ENCODE results near the gene CCT7. TPM values are rescaled to one million over a fixed set of nuclear protein-coding genes. Genes with fewer than 3 reads are reported as not detected.
"Not testable (repeated sequence)": the region's sequence is repeated elsewhere in the genome, so short reads cannot be mapped to it uniquely, and the experiment has no call there.

CCT7 gene
- total and polyA plus RNA-seq, 12 donors, result 120 to 581 (median 294) TPM

DNA sequence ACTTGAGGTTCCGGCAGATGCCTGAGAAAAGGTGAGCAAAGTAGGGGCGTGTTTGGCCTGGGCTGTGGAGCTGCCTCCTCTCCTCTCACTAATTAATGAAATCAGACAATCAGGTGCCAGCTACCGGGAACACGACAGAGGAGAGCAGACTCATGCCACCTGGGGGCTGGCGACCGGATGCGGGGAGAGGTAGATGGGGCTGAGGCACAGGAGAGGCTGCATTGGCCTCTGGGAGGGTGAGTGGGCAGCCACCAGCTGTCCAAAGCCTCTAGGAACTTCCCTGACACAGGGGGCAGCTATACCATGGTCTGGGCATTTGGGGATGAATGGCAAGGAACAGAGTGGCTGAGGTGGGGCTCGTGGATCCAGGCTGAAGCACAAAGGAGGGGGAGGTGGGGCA is 25.2 kb downstream of the CCT7 start:
- TF ChIP-seq, protein P1, sequence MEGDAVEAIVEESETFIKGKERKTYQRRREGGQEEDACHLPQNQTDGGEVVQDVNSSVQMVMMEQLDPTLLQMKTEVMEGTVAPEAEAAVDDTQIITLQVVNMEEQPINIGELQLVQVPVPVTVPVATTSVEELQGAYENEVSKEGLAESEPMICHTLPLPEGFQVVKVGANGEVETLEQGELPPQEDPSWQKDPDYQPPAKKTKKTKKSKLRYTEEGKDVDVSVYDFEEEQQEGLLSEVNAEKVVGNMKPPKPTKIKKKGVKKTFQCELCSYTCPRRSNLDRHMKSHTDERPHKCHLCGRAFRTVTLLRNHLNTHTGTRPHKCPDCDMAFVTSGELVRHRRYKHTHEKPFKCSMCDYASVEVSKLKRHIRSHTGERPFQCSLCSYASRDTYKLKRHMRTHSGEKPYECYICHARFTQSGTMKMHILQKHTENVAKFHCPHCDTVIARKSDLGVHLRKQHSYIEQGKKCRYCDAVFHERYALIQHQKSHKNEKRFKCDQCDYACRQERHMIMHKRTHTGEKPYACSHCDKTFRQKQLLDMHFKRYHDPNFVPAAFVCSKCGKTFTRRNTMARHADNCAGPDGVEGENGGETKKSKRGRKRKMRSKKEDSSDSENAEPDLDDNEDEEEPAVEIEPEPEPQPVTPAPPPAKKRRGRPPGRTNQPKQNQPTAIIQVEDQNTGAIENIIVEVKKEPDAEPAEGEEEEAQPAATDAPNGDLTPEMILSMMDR (IDR thresholded peaks at IDR 0.05), result no peak
- TF ChIP-seq POLR2A (IDR thresholded peaks at IDR 0.05), result no peak
- Histone ChIP-seq H3K4me1 (replicated peaks in 1 of 2) (peaks cover 11% of the 10 kb centered on the region in 2 donors), H3K4me3 (no peak overlapping the region), H3K27ac (no peak overlapping the region), H3K27me3 (no peaks in the 10 kb centered on the region), H3K9me3 (replicated peaks in 1 of 3) (no peaks in the 10 kb centered on the region), H3K36me3 (replicated peaks in 1 of 2) (no peaks in the 10 kb centered on the region)
- no peak for DNase-seq
- WGBS, 4 donors, result 90 to 95% (median 92%) methylated on average over 6 to 8 of the region's 8 CpGs
- intact Hi-C loops (cut with DNase I), result no loop called here

DNA sequence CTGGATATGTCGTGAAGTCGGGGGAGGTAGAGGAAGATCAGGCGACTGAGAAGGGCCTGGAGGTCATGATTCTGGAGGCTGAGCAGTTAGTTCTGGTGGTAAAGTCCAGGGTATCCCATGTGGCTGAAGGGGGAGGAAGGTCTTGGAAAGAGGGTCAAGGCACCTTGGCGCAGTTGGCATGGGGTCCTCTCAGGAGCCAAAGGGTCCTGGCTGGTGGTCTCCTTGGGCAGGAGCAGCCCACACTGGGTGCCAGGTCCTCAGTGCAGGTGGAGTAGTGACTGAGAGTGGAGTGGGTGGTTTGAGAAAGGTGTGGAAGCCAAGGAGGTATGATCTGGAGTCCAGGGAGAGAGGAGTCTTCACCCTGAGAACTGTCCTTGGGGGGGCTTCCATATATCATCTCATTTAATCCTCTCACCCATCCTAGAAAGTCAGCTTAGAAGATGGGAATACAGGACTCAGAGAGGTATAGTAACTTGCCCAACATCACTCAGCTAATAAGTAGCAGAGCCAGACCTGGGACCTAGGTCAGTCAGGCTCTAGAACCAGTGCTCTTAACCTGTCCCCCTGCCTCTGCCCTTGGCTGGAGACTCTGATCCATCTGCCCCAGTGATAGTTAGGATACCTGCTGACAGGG is 25.7 kb downstream of the CCT7 start:
- H3K9me3 ChIP-seq (replicated peaks in 1 of 3), result no peaks in the 10 kb centered on the region
- intact Hi-C loops (cut with DNase I), result no loop called here
- 69 to 87% (median 81%) methylated on average over 4 of the region's 4 CpGs for WGBS, 4 donors

DNA sequence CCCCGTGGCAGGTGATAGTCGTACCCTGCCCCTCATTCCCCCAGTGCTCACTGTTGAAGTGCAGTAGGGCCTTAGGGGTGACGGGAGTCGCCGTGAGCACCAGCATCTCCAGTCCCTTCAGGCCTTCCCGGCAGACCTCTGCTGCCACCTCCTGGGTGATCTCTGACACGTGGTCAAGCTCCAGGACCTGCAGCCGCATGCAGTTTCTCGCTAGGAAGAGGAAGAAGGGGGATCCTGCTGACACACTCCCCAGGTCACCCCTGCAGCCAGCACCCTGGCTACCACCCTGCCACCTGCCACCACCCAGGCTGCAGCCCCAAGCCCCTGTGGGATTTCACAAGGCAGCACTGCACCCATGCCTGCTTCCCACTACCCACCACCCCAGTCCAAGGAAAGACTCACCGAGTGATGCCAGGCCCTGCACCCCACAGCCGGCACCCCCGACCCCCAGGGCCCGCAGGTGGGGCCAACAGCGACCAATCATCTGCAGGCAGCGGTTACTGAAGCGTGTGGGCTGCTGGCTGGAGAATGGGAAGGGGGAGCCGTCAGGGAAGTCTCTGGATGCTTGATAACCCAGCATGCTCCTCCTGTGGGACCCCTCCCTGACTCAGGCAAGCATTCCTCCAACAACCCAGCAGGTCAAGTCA is 26.4 kb downstream of the CCT7 start:
- intact Hi-C loops (cut with DNase I), result no loop called here

More for the DNA sequence above, 25.7 kb downstream of the CCT7 start:
- Histone ChIP-seq H3K4me1 (replicated peaks in 1 of 2) (peaks cover 5 to 6% of the 10 kb centered on the region in 2 donors), H3K36me3 (replicated peaks in 1 of 2) (no peaks in the 10 kb centered on the region), H3K4me3 (no peak overlapping the region), H3K27me3 (no peaks in the 10 kb centered on the region), H3K27ac (no peak overlapping the region)
- TF ChIP-seq, protein P1 (IDR thresholded peaks at IDR 0.05), result no peak
- no peak for TF ChIP-seq POLR2A (IDR thresholded peaks at IDR 0.05)
- no peak for DNase-seq

GRCh38 chr2:73262108-73262651 is 28.1 kb downstream of the CCT7 start:
- no peak for TF ChIP-seq POLR2A (IDR thresholded peaks at IDR 0.05)
- TF ChIP-seq, protein P1 (IDR thresholded peaks at IDR 0.05), result no peak
- Histone ChIP-seq H3K27ac (no peak overlapping the region), H3K27me3 (no peaks in the 10 kb centered on the region), H3K4me3 (no peak overlapping the region), H3K9me3 (replicated peaks in 1 of 3) (no peaks in the 10 kb centered on the region), H3K36me3 (replicated peaks in 1 of 2) (no peaks in the 10 kb centered on the region), H3K4me1 (replicated peaks in 1 of 2) (no peaks in the 10 kb centered on the region)
- 83 to 90% (median 88%) methylated on average over 4 of the region's 4 CpGs for WGBS, 4 donors
- DNase-seq, result no peak
- intact Hi-C loops (cut with DNase I), result no loop called here

More for the DNA sequence above, 26.4 kb downstream of the CCT7 start:
- H3K36me3 ChIP-seq (replicated peaks in 1 of 2), result no peaks in the 10 kb centered on the region
- no peak overlapping the region for H3K27ac ChIP-seq
- H3K27me3 ChIP-seq, result no peaks in the 10 kb centered on the region
- H3K4me3 ChIP-seq, result no peak overlapping the region
- 25 to 60% (median 34%) methylated on average over 1 to 17 of the region's 17 CpGs for WGBS, 4 donors
- H3K4me1 ChIP-seq (replicated peaks in 1 of 2), result no peaks in the 10 kb centered on the region
- DNase-seq, result peak; percentile 80 to 87 (median 83)
- H3K9me3 ChIP-seq (replicated peaks in 1 of 3), result no peaks in the 10 kb centered on the region
- TF ChIP-seq, protein P1 (IDR thresholded peaks at IDR 0.05), result peak; percentile 41 to 73 (median 64)
- no peak for TF ChIP-seq POLR2A (IDR thresholded peaks at IDR 0.05)

- H3K27me3 ChIP-seq; H3K9me3 ChIP-seq (replicated peaks in 1 of 3); DNase-seq; intact Hi-C loops (cut with DNase I); H3K27ac ChIP-seq; H3K36me3 ChIP-seq (replicated peaks in 1 of 2); H3K4me1 ChIP-seq (replicated peaks in 1 of 2); H3K4me3 ChIP-seq: not testable (repeated sequence)
- WGBS, 4 donors, result 89 to 91% (median 90%) methylated on average over 17 to 18 of the region's 18 CpGs
Observed at GRCh38 chr2:73262691-73263429, 28.8 kb downstream of the CCT7 start.

Data from adrenal gland (tissue), 12 donors.